Measurements from ENCODE around the gene UBN2.

- no peak for TF ChIP-seq POLR2A (IDR thresholded peaks at IDR 0.05)
- no peak for TF ChIP-seq CTCF (IDR thresholded peaks at IDR 0.05)
These were observed 18.9 kb upstream of the UBN2 start for GRCh38 chr7:139212133-139212532.

All from esophagus squamous epithelium (tissue), 4 donors.